Ovary (tissue), 3 donors: Measurements from ENCODE around the gene AQP10.

Source experiments
- CTCF ChIP-seq, 3 donors: fragments of 450-650 bp in 2 of 3; fragments of 200-600 bp in 1 of 3; IDR thresholded peaks; one replicate each; pipeline versions ENCODE4 v1.5.1 to v1.8.0; 2016 to 2022; ENCODE audit warnings: antibody characterized with exemption in 3 of 3, mild to moderate bottlenecking in 1 of 3
- EP300 ChIP-seq: sonication (generic); formaldehyde crosslinking; IDR thresholded peaks from one replicate; pipeline ENCODE4 v1.6.1; 2017; ENCODE audit warnings: antibody characterized with exemption
- POLR2A ChIP-seq: fragments of 450-650 bp; IDR thresholded peaks from one replicate; pipeline ENCODE4 v1.6.1; 2017; ENCODE audit warnings: antibody characterized with exemption, mild to moderate bottlenecking, moderate library complexity
- donor health status: DM: no; HTN: no; CAD: no.

GRCh38 chr1:154334079-154335024 is 13.5 kb downstream of the AQP10 start:
- TF ChIP-seq CTCF (IDR thresholded peaks at IDR 0.05) = no peak
- TF ChIP-seq POLR2A = no peak
- TF ChIP-seq EP300 = no peak
